ENCODE data around the gene PLXNA4.

GRCh38 chr7:132110692-132111091 lies 465.6 kb downstream of the PLXNA4 start:
- TF ChIP-seq, protein P1, sequence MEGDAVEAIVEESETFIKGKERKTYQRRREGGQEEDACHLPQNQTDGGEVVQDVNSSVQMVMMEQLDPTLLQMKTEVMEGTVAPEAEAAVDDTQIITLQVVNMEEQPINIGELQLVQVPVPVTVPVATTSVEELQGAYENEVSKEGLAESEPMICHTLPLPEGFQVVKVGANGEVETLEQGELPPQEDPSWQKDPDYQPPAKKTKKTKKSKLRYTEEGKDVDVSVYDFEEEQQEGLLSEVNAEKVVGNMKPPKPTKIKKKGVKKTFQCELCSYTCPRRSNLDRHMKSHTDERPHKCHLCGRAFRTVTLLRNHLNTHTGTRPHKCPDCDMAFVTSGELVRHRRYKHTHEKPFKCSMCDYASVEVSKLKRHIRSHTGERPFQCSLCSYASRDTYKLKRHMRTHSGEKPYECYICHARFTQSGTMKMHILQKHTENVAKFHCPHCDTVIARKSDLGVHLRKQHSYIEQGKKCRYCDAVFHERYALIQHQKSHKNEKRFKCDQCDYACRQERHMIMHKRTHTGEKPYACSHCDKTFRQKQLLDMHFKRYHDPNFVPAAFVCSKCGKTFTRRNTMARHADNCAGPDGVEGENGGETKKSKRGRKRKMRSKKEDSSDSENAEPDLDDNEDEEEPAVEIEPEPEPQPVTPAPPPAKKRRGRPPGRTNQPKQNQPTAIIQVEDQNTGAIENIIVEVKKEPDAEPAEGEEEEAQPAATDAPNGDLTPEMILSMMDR (conservative IDR thresholded peaks at IDR 0.05): no peak
- TF ChIP-seq EZH2 (IDR thresholded peaks at IDR 0.05; ENCODE audit: low read depth): no peak

Measured in PC-9 (cell line).